Spleen (tissue), 11 donors: ENCODE data around the gene MPZL2. TPM values are rescaled to one million over a fixed set of nuclear protein-coding genes. Genes with fewer than 3 reads are reported as not detected.

ENCODE experiments used
- polyA plus RNA-seq, 3 donors: library from polyadenylated mRNA; stranded (reverse); fragments of 200-250 nt; gene quantifications; one replicate each; pipeline ENCODE4 v1.2.1, GENCODE V29; 2013
- small RNA-seq, 4 donors: library from RNA; depleted of rRNA; stranded (forward); fragments of <200 nt; gene quantifications; one replicate each; pipeline ENCODE3, GENCODE V24; 2016
- total RNA-seq, 7 donors: library from RNA; depleted of rRNA in 3 of 7; stranded (reverse); fragments of >200 nt in 3 of 7; fragmentation: NEBNext Ultra II Directional in 4 of 7; extraction: Animal tissue kit (Norgen Biotek cat#: 25700) in 4 of 7; gene quantifications; one replicate each; pipeline versions ENCODE4 v1.1.0 to v1.2.1, GENCODE V29; 2016 to 2021
- donor health status: healthy with polysubstance abuse.
- donor health status: DM: no; HTN: no; CAD: no; lungs with moderate emphysema.
- donor health status: DM: no; HTN: no; CAD: no.
- donor health status: Bipolar disorder and iron deficiency.
- donor health status: healthy.
- donor health status: DM: no; HTN: no; CAD: no.
- donor health status: DM: yes; HTN: yes; CAD: no.

MPZL2 gene
- total and polyA plus RNA-seq, 10 donors = 1.6 to 18.4 (median 8.7) TPM

Small RNAs within 50 kb of the gene (small RNA-seq; reads per million reads assigned to genes)
- 0 to 0.41 (median 0) reads per million in 4 donors for gene HSPE1P18

Other genes starting within 250 kb of the MPZL2 start
- 1 to 10 TPM in 3 of 7 donors, under 1 TPM in 1, not detected in 3; 0.85 to 1.4 (median 1.2) TPM for gene TMPRSS4, start 187.2 kb downstream of the MPZL2 start, total RNA-seq
- under 1 TPM; 0.09 to 0.26 (median 0.21) TPM for gene TMPRSS4, start 187.2 kb downstream of the MPZL2 start, polyA plus RNA-seq
- gene SMIM35, start 177.3 kb downstream of the MPZL2 start, total RNA-seq = 1 to 10 TPM in 1 of 7 donors, under 1 TPM in 6; 0.20 to 1.3 (median 0.46) TPM
- under 1 TPM; 0.16 to 0.59 (median 0.33) TPM for gene SMIM35, start 177.3 kb downstream of the MPZL2 start, polyA plus RNA-seq
- 1 to 10 TPM in 1 of 7 donors, under 1 TPM in 4, not detected in 2; 0.23 to 1.9 (median 0.47) TPM for gene SCN4B, start 111.5 kb downstream of the MPZL2 start, total RNA-seq
- under 1 TPM; 0.06 to 0.37 (median 0.14) TPM for gene SCN4B, start 111.5 kb downstream of the MPZL2 start, polyA plus RNA-seq
- gene SCN2B, start 87.7 kb downstream of the MPZL2 start, total RNA-seq = under 1 TPM in 3 of 7 donors, not detected in 4; 0.03 to 0.15 (median 0.14) TPM
- under 1 TPM; 0.02 to 0.04 (median 0.03) TPM for gene SCN2B, start 87.7 kb downstream of the MPZL2 start, polyA plus RNA-seq
- gene JAML, start 39.3 kb downstream of the MPZL2 start, total RNA-seq = 100 to 1,000 TPM in 2 of 7 donors, 10 to 100 TPM in 5; 45.5 to 180 (median 91.3) TPM
- 100 to 1,000 TPM in 1 of 3 donors, 10 to 100 TPM in 2; 18.2 to 154 (median 42.0) TPM for gene JAML, start 39.3 kb downstream of the MPZL2 start, polyA plus RNA-seq
- gene MPZL3, start 11.9 kb downstream of the MPZL2 start, total RNA-seq = 10 to 100 TPM in 3 of 7 donors, 1 to 10 TPM in 4; 4.3 to 12.9 (median 9.2) TPM
- 1 to 10 TPM; 2.0 to 2.1 (median 2.1) TPM for gene MPZL3, start 11.9 kb downstream of the MPZL2 start, polyA plus RNA-seq
- 10 to 100 TPM; 49.1 to 89.2 (median 60.0) TPM for gene CD3E, start 40.4 kb upstream of the MPZL2 start, total RNA-seq
- 10 to 100 TPM; 20.5 to 51.4 (median 32.9) TPM for gene CD3E, start 40.4 kb upstream of the MPZL2 start, polyA plus RNA-seq
- 10 to 100 TPM; 27.3 to 70.0 (median 43.0) TPM for gene CD3D, start 78.4 kb upstream of the MPZL2 start, total RNA-seq
- 10 to 100 TPM; 28.6 to 70.7 (median 31.7) TPM for gene CD3D, start 78.4 kb upstream of the MPZL2 start, polyA plus RNA-seq
- gene CD3G, start 80.0 kb upstream of the MPZL2 start, total RNA-seq = 10 to 100 TPM; 15.7 to 30.5 (median 20.2) TPM
- 1 to 10 TPM; 1.4 to 3.9 (median 3.5) TPM for gene CD3G, start 80.0 kb upstream of the MPZL2 start, polyA plus RNA-seq
- gene UBE4A, start 95.3 kb upstream of the MPZL2 start, total RNA-seq = 10 to 100 TPM; 31.8 to 55.6 (median 42.8) TPM
- 10 to 100 TPM; 13.0 to 17.8 (median 13.6) TPM for gene UBE4A, start 95.3 kb upstream of the MPZL2 start, polyA plus RNA-seq
- gene ATP5MG, start 137.3 kb upstream of the MPZL2 start, total RNA-seq = 100 to 1,000 TPM in 4 of 7 donors, 10 to 100 TPM in 3; 34.5 to 154 (median 135) TPM
- gene ATP5MG, start 137.3 kb upstream of the MPZL2 start, polyA plus RNA-seq = 100 to 1,000 TPM; 178 to 258 (median 232) TPM
- gene KMT2A, start 172.2 kb upstream of the MPZL2 start, total RNA-seq = 100 to 1,000 TPM in 6 of 7 donors, 10 to 100 TPM in 1; 97.4 to 134 (median 105) TPM
- 10 to 100 TPM in 1 of 3 donors, 1 to 10 TPM in 2; 5.9 to 11.9 (median 7.9) TPM for gene KMT2A, start 172.2 kb upstream of the MPZL2 start, polyA plus RNA-seq